Colonic mucosa (tissue), 4 donors: ENCODE data around the gene TANC1. TPM values are rescaled to one million over a fixed set of nuclear protein-coding genes. Genes with fewer than 3 reads are reported as not detected.

Source experiments
- DNase-seq: peaks from one replicate; pipeline ENCODE4 v3.0.0-alpha.2; 2020
- H3K27ac ChIP-seq: fragments of 200-600 bp; one replicate; pipeline ENCODE4 v1.8.0; 2021
- H3K27me3 ChIP-seq: fragments of 200-600 bp; one replicate; pipeline ENCODE4 v1.8.0; 2021
- H3K36me3 ChIP-seq: fragments of 200-600 bp; one replicate; pipeline ENCODE4 v1.8.0; 2021
- H3K4me1 ChIP-seq: fragments of 200-600 bp; one replicate; pipeline ENCODE4 v1.8.0; 2021; ENCODE audit warnings: mild to moderate bottlenecking
- H3K4me3 ChIP-seq: fragments of 200-600 bp; one replicate; pipeline ENCODE4 v1.8.0; 2021
- H3K9ac ChIP-seq, 2 donors: one replicate each; pipeline ENCODE4 v1.7.0; 2013; ENCODE audit warnings: control low read depth in 2 of 2, low read depth in 2 of 2, low read length in 2 of 2
- H3K9me3 ChIP-seq: fragments of 200-600 bp; one replicate; pipeline ENCODE4 v1.8.0; 2021
- CTCF ChIP-seq: fragments of 200-600 bp; IDR thresholded peaks from one replicate; pipeline ENCODE4 v1.8.0; 2022; ENCODE audit warnings: antibody characterized with exemption, mild to moderate bottlenecking
- intact Hi-C: fragments of 100-400 bp; cut with DNase I; formaldehyde crosslinking; loops from one replicate; pipeline ENCODE4 v1.14.1; 2022
- total RNA-seq, 2 donors: library from RNA; stranded (reverse); fragmentation: NEBNext Ultra II Directional in 1 of 2; extraction: Animal tissue kit (Norgen Biotek cat#: 25700) in 1 of 2; gene quantifications; one replicate each; pipeline ENCODE4 v1.2.1, GENCODE V29; 2021
- donor health status: healthy.
- donor health status: DM: no; HTN: no; CAD: no.
- donor health status: DM: no; HTN: no; CAD: no.

TANC1 gene
- total RNA-seq, 2 donors from 2014 or later = 28.3 to 32.7 TPM

GRCh38 chr2:159070235-159070634, 101.8 kb downstream of the TANC1 start:
- H3K4me3 ChIP-seq = no peak overlapping the region
- no peaks in the 10 kb centered on the region for H3K9me3 ChIP-seq
- H3K9ac ChIP-seq = no peak overlapping the region
- H3K27me3 ChIP-seq = no peaks in the 10 kb centered on the region
- DNase-seq = no peak
- H3K4me1 ChIP-seq = no peaks in the 10 kb centered on the region
- H3K36me3 ChIP-seq = no peaks in the 10 kb centered on the region
- no peak for TF ChIP-seq CTCF
- intact Hi-C loops = no loop called here
- H3K27ac ChIP-seq = no peak overlapping the region

- intact Hi-C loops = no loop called here
- H3K4me3 ChIP-seq = no peak overlapping the region
- no peaks in the 10 kb centered on the region for H3K27me3 ChIP-seq
- H3K4me1 ChIP-seq = no peaks in the 10 kb centered on the region
- no peak for DNase-seq
- no peaks in the 10 kb centered on the region for H3K36me3 ChIP-seq
- no peaks in the 10 kb centered on the region for H3K9me3 ChIP-seq
- no peak for TF ChIP-seq CTCF
- H3K9ac ChIP-seq = no peak overlapping the region
- H3K27ac ChIP-seq = no peak overlapping the region
Measured at GRCh38 chr2:159071190-159071915, 102.9 kb downstream of the TANC1 start.

- H3K27ac ChIP-seq = peak overlapping the region; percentile 3
- H3K9ac ChIP-seq = no peak overlapping the region
- no peaks in the 10 kb centered on the region for H3K9me3 ChIP-seq
- TF ChIP-seq CTCF = no peak
- H3K27me3 ChIP-seq = no peaks in the 10 kb centered on the region
- no peak overlapping the region for H3K4me3 ChIP-seq
- no peaks in the 10 kb centered on the region for H3K4me1 ChIP-seq
- intact Hi-C loops = no loop called here
- H3K36me3 ChIP-seq = no peaks in the 10 kb centered on the region
- no peak for DNase-seq
Measured at GRCh38 chr2:159072795-159073194, 104.4 kb downstream of the TANC1 start.

- intact Hi-C loops = no loop called here
- H3K9me3 ChIP-seq = no peaks in the 10 kb centered on the region
- H3K9ac ChIP-seq = no peak overlapping the region
- no peaks in the 10 kb centered on the region for H3K27me3 ChIP-seq
- no peak for TF ChIP-seq CTCF
- no peaks in the 10 kb centered on the region for H3K4me1 ChIP-seq
- peak overlapping the region; percentile 3 for H3K27ac ChIP-seq
- no peak for DNase-seq
- H3K36me3 ChIP-seq = no peaks in the 10 kb centered on the region
- H3K4me3 ChIP-seq = no peak overlapping the region
Measured at GRCh38 chr2:159073256-159073655, 104.8 kb downstream of the TANC1 start.

- no peak for DNase-seq
- Histone ChIP-seq H3K4me1 (no peaks in the 10 kb centered on the region), H3K9ac (no peak overlapping the region), H3K27me3 (no peaks in the 10 kb centered on the region), H3K4me3 (no peak overlapping the region), H3K36me3 (no peaks in the 10 kb centered on the region), H3K9me3 (no peaks in the 10 kb centered on the region), H3K27ac (no peak overlapping the region)
- intact Hi-C loops = no loop called here
- no peak for TF ChIP-seq CTCF
Measured at GRCh38 chr2:159074605-159075004, 106.2 kb downstream of the TANC1 start.
